Smooth muscle cell (in vitro differentiated cells): Measurements from ENCODE around the gene JMJD7. TPM values are rescaled to one million over a fixed set of nuclear protein-coding genes. Genes with fewer than 3 reads are reported as not detected.

Experiments used
- DNase-seq: peaks from one replicate; lab custom pipeline; 2025; ENCODE audit not compliant: unreplicated experiment; lab: John Stamatoyannopoulos, UW
- H2AFZ ChIP-seq: fragments of 200-600 bp; sonication (generic); 2 replicates; pipeline ENCODE4 v1.6.0; 2016; ENCODE audit warnings: antibody characterized with exemption, low read depth, mild to moderate bottlenecking
- H3F3A ChIP-seq: fragments of 200-600 bp; sonication (generic); 2 replicates; pipeline ENCODE4 v1.6.0; 2017; ENCODE audit warnings: antibody characterized with exemption, low read depth
- H3K27ac ChIP-seq: fragments of 200-600 bp; sonication (generic); 2 replicates; pipeline ENCODE4 v1.5.1; 2016; ENCODE audit warnings: low read depth, mild to moderate bottlenecking
- H3K27me3 ChIP-seq: fragments of 200-600 bp; sonication (generic); 2 replicates; pipeline ENCODE4 v1.6.1; 2016; ENCODE audit warnings: low read depth, mild to moderate bottlenecking
- H3K36me3 ChIP-seq: fragments of 200-600 bp; sonication (generic); 2 replicates; pipeline ENCODE4 v1.5.1; 2016; ENCODE audit warnings: low read depth
- H3K4me1 ChIP-seq: fragments of 200-600 bp; sonication (generic); 2 replicates; pipeline ENCODE4 v1.5.1; 2016; ENCODE audit warnings: low read depth
- H3K4me2 ChIP-seq: fragments of 200-600 bp; sonication (generic); 2 replicates; pipeline ENCODE4 v1.6.0; 2016; ENCODE audit warnings: mild to moderate bottlenecking
- H3K4me3 ChIP-seq: fragments of 200-600 bp; sonication (generic); 2 replicates; pipeline ENCODE4 v1.5.1; 2016; ENCODE audit warnings: mild to moderate bottlenecking
- H3K79me2 ChIP-seq: fragments of 200-600 bp; sonication (generic); 2 replicates; pipeline ENCODE4 v1.6.0; 2016; ENCODE audit warnings: low read depth, mild to moderate bottlenecking
- H3K9ac ChIP-seq: fragments of 200-600 bp; sonication (generic); 2 replicates; pipeline ENCODE4 v1.6.0; 2016; ENCODE audit warnings: low read depth
- H3K9me3 ChIP-seq: fragments of 200-600 bp; sonication (generic); replicated peaks from 2 replicates; pipeline ENCODE4 v1.5.1; 2016; ENCODE audit warnings: low read depth
- H4K20me1 ChIP-seq: fragments of 200-600 bp; sonication (generic); 2 replicates; pipeline ENCODE4 v1.6.0; 2016; ENCODE audit warnings: low read depth
- CTCF ChIP-seq: fragments of 200-600 bp; sonication (generic); IDR thresholded peaks from 2 replicates; pipeline ENCODE4 v1.5.1; 2017; ENCODE audit warnings: borderline replicate concordance, mild to moderate bottlenecking, antibody characterized with exemption; ENCODE audit not compliant: insufficient read depth, poor library complexity, severe bottlenecking
- WGBS: methylation state at CpG from one replicate; pipeline ENCODE4 v1.1.7; 2016; ENCODE audit warnings: low lambda C conversion rate; 5-methylcytosine and 5-hydroxymethylcytosine counted together
- polyA plus RNA-seq: library from polyadenylated mRNA; unstranded; fragments of >200 nt; fragmentation: Nextera tagmentation; extraction: Ambion mirVana; gene quantifications from 2 replicates; pipeline ENCODE4 v1.2.1, GENCODE V29; 2016
- total RNA-seq: library from RNA; depleted of rRNA; stranded (reverse); fragments of >200 nt; gene quantifications from 2 replicates; pipeline ENCODE4 v1.2.3, GENCODE V29; 2014

The JMJD7 gene
- total and polyA plus RNA-seq, 2 experiments from 2014 or later = 3.3 to 5.0 TPM

- H3K79me2 ChIP-seq = no peaks in the 10 kb centered on the region
- H3K4me1 ChIP-seq = no peaks in the 10 kb centered on the region
- H3F3A ChIP-seq = no peaks in the 10 kb centered on the region
- H3K27me3 ChIP-seq = no peaks in the 10 kb centered on the region
- WGBS = 84% methylated on average over 6 of the region's 6 CpGs
- no peak for DNase-seq
- no peak overlapping the region for H3K4me2 ChIP-seq
- no peak overlapping the region for H3K9ac ChIP-seq
- no peak overlapping the region for H2AFZ ChIP-seq
- H3K27ac ChIP-seq = no peak overlapping the region
- no peaks in the 10 kb centered on the region for H3K9me3 ChIP-seq
- TF ChIP-seq CTCF = no peak
- no peak overlapping the region for H3K4me3 ChIP-seq
- H3K36me3 ChIP-seq = no peaks in the 10 kb centered on the region
- H4K20me1 ChIP-seq = no peaks in the 10 kb centered on the region
Measured at GRCh38 chr15:41849204-41849603, 21.3 kb downstream of the JMJD7 start.

GRCh38 chr15:41849861-41850260, 22.0 kb downstream of the JMJD7 start:
- H4K20me1 ChIP-seq = no peaks in the 10 kb centered on the region
- H3F3A ChIP-seq = no peaks in the 10 kb centered on the region
- no peak overlapping the region for H3K4me3 ChIP-seq
- no peak overlapping the region for H3K4me2 ChIP-seq
- H3K4me1 ChIP-seq = no peaks in the 10 kb centered on the region
- H3K9me3 ChIP-seq = no peaks in the 10 kb centered on the region
- no peak overlapping the region for H3K27ac ChIP-seq
- H2AFZ ChIP-seq = no peak overlapping the region
- H3K79me2 ChIP-seq = no peaks in the 10 kb centered on the region
- H3K27me3 ChIP-seq = no peaks in the 10 kb centered on the region
- no peak overlapping the region for H3K9ac ChIP-seq
- DNase-seq = no peak
- no peaks in the 10 kb centered on the region for H3K36me3 ChIP-seq
- TF ChIP-seq CTCF = no peak
- WGBS = 81% methylated on average over 8 of the region's 8 CpGs

- DNase-seq = no peak
- no peaks in the 10 kb centered on the region for H3K9me3 ChIP-seq
- H3K79me2 ChIP-seq = no peaks in the 10 kb centered on the region
- no peak overlapping the region for H3K4me2 ChIP-seq
- no peak for TF ChIP-seq CTCF
- no peaks in the 10 kb centered on the region for H3K4me1 ChIP-seq
- H3K9ac ChIP-seq = no peak overlapping the region
- no peak overlapping the region for H2AFZ ChIP-seq
- 91% methylated on average over 16 of the region's 16 CpGs for WGBS
- no peaks in the 10 kb centered on the region for H3K27me3 ChIP-seq
- no peaks in the 10 kb centered on the region for H3F3A ChIP-seq
- H4K20me1 ChIP-seq = no peaks in the 10 kb centered on the region
- H3K36me3 ChIP-seq = no peaks in the 10 kb centered on the region
- no peak overlapping the region for H3K27ac ChIP-seq
- no peak overlapping the region for H3K4me3 ChIP-seq
Measured at GRCh38 chr15:41850482-41851166, 22.7 kb downstream of the JMJD7 start.

DNA sequence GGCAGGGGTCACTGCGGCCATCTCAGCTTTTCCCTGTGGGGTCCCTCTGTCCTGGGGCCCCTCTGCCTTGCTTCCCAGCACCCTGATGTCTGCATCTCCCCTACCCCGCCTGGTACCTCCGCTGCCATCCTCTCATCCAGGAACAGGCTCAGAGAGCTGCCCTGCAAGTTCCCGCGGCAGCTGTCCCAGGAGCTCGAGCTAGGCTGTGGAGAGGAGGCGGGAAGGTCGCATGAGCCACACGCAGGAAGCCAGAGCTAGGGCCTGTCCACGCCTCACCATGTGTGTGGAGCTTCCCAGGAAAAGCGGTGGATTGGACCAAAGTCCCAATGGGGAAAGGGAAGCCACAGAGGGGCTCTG, 23.3 kb downstream of the JMJD7 start:
- Histone ChIP-seq H3K9me3 (no peaks in the 10 kb centered on the region), H3K27me3 (no peaks in the 10 kb centered on the region), H3K4me3 (no peak overlapping the region), H4K20me1 (no peaks in the 10 kb centered on the region), H3K4me2 (no peak overlapping the region), H3K9ac (no peak overlapping the region), H2AFZ (no peak overlapping the region), H3K27ac (no peak overlapping the region), H3K4me1 (no peaks in the 10 kb centered on the region), H3K36me3 (no peaks in the 10 kb centered on the region), H3F3A (no peaks in the 10 kb centered on the region), H3K79me2 (no peaks in the 10 kb centered on the region)
- 88% methylated on average over 11 of the region's 11 CpGs for WGBS
- no peak for DNase-seq
- no peak for TF ChIP-seq CTCF
